H1 (cell line): ENCODE data around the gene ATE1. TPM values are rescaled to one million over a fixed set of nuclear protein-coding genes. Genes with fewer than 3 reads are reported as not detected.

ENCODE experiments used
- CTCF ChIA-PET: fragments of 300-600 bp; sonication (Branson Sonifier 250); formaldehyde crosslinking; loops from one replicate; lab custom pipeline; 2021; ENCODE audit not compliant: partially characterized antibody; lab: Charles Lee
- POLR2A ChIA-PET: fragments of 300-600 bp; sonication (Branson Sonifier 250); formaldehyde crosslinking; loops from one replicate; lab custom pipeline; 2021; ENCODE audit warnings: inconsistent platforms; ENCODE audit not compliant: partially characterized antibody; lab: Charles Lee
- DNase-seq, 2 experiments: peaks; one replicate each; pipeline versions ENCODE4 v3.0.0 to v3.0.0-alpha.2; 2010 to 2022; ENCODE audit warnings: low spot score in 2 of 2, low read depth in 1 of 2, mixed read lengths in 1 of 2
- FAIRE-seq: peaks from 2 replicates; lab custom pipeline; 2011; peaks lifted over from hg19 to GRCh38; lab: Jason Lieb, UNC
- H2AFZ ChIP-seq: 2 replicates; pipeline ENCODE4 v1.8.1; 2012; ENCODE audit warnings: low read length, inconsistent platforms
- H2AK5ac ChIP-seq: 2 replicates; pipeline ENCODE4 v1.6.1; 2013; ENCODE audit warnings: low read depth, low read length
- H2BK120ac ChIP-seq: replicated peaks from 2 replicates; pipeline ENCODE3; 2013; ENCODE audit warnings: low read depth, low read length, inconsistent platforms
- H2BK12ac ChIP-seq: 2 replicates; pipeline ENCODE4 v1.6.1; 2013; ENCODE audit warnings: low read depth, low read length
- H2BK15ac ChIP-seq: 2 replicates; pipeline ENCODE4 v1.6.1; 2013; ENCODE audit warnings: low read length
- H2BK20ac ChIP-seq: 2 replicates; pipeline ENCODE4 v1.6.1; 2013; ENCODE audit warnings: low read length
- H2BK5ac ChIP-seq: 2 replicates; pipeline ENCODE4 v1.6.1; 2013; ENCODE audit warnings: low read depth, low read length
- H3K14ac ChIP-seq: 2 replicates; pipeline ENCODE4 v1.6.1; 2013; ENCODE audit warnings: inconsistent platforms; ENCODE audit not compliant: insufficient read length
- H3K18ac ChIP-seq: 2 replicates; pipeline ENCODE4 v1.6.1; 2013; ENCODE audit warnings: low read length; ENCODE audit errors: extremely low read depth
- H3K23ac ChIP-seq: 2 replicates; pipeline ENCODE4 v1.6.1; 2013; ENCODE audit warnings: inconsistent platforms; ENCODE audit not compliant: insufficient read length
- H3K23me2 ChIP-seq: 2 replicates; pipeline ENCODE4 v1.6.1; 2013; ENCODE audit warnings: low read depth, low read length
- H3K27ac ChIP-seq: 2 replicates; pipeline ENCODE4 v1.6.1; 2011; ENCODE audit warnings: low read depth, low read length, inconsistent platforms
- H3K27me3 ChIP-seq, 4 experiments: replicated peaks in 1 of 4; 1 replicate in 1 of 4; 2 replicates in 3 of 4; pipeline versions ENCODE4 v1.6.1 to v1.8.1; 2011 to 2013; ENCODE audit warnings: low read length in 3 of 4, mild to moderate bottlenecking in 3 of 4, inconsistent platforms in 2 of 4, mixed read lengths in 2 of 4, moderate library complexity in 1 of 4; ENCODE audit not compliant: control insufficient read depth in 3 of 4, insufficient read depth in 3 of 4; ENCODE audit errors: extremely low read depth in 1 of 4
- H3K36me3 ChIP-seq, 4 experiments: 2 replicates each; pipeline versions ENCODE4 v1.6.1 to v1.8.1; 2011 to 2013; ENCODE audit warnings: mild to moderate bottlenecking in 4 of 4, low read length in 3 of 4, moderate library complexity in 2 of 4, control low read depth in 1 of 4, inconsistent platforms in 1 of 4; ENCODE audit not compliant: insufficient read depth in 4 of 4, control insufficient read depth in 2 of 4
- H3K4ac ChIP-seq: replicated peaks from 2 replicates; pipeline ENCODE3; 2013; ENCODE audit warnings: low read length, low read depth, mixed read lengths, inconsistent platforms; ENCODE audit not compliant: insufficient read length
- H3K4me1 ChIP-seq, 4 experiments: replicated peaks in 1 of 4; 1 replicate in 1 of 4; 2 replicates in 3 of 4; pipeline versions ENCODE4 v1.6.1 to v1.8.1; 2011 to 2013; ENCODE audit warnings: low read length in 3 of 4, inconsistent platforms in 2 of 4, mixed read lengths in 1 of 4; ENCODE audit not compliant: insufficient read depth in 4 of 4, control insufficient read depth in 3 of 4
- H3K4me2 ChIP-seq, 2 experiments: 2 replicates each; pipeline versions ENCODE4 v1.6.1 to v1.8.1; 2011 to 2013; ENCODE audit warnings: low read depth in 2 of 2, low read length in 2 of 2, control low read depth in 1 of 2, inconsistent platforms in 1 of 2, mild to moderate bottlenecking in 1 of 2; ENCODE audit not compliant: insufficient read depth in 1 of 2
- H3K4me3 ChIP-seq, 4 experiments: fragments of 200-600, 300-600 bp in 1 of 4; sonication (generic), shearing (Covaris generic), sonication (Bioruptor Twin) in 1 of 4; 2 replicates each; pipeline versions ENCODE4 v1.5.1 to v1.8.1; 2011 to 2016; ENCODE audit warnings: low read length in 4 of 4, low read depth in 3 of 4, control low read depth in 2 of 4, inconsistent platforms in 2 of 4, mild to moderate bottlenecking in 2 of 4, mixed read lengths in 1 of 4, moderate library complexity in 1 of 4; ENCODE audit not compliant: insufficient read depth in 2 of 4; ENCODE audit errors: extremely low read depth in 1 of 4
- H3K56ac ChIP-seq: replicated peaks from 2 replicates; pipeline ENCODE3; 2013; ENCODE audit warnings: low read depth, mild to moderate bottlenecking, mixed read lengths, low read length, inconsistent platforms; ENCODE audit not compliant: insufficient read length
- H3K79me1 ChIP-seq: 2 replicates; pipeline ENCODE4 v1.6.1; 2013; ENCODE audit warnings: low read depth, low read length, control low read depth
- H3K79me2 ChIP-seq, 2 experiments: 2 replicates each; pipeline versions ENCODE4 v1.6.1 to v1.8.1; 2012 to 2013; ENCODE audit warnings: low read length in 2 of 2, mild to moderate bottlenecking in 2 of 2, inconsistent platforms in 1 of 2; ENCODE audit not compliant: insufficient read depth in 2 of 2, control insufficient read depth in 1 of 2
- H3K9ac ChIP-seq, 4 experiments: replicated peaks in 1 of 4; 1 replicate in 1 of 4; 2 replicates in 3 of 4; pipeline versions ENCODE4 v1.6.1 to v1.8.1; 2011 to 2013; ENCODE audit warnings: low read depth in 3 of 4, low read length in 3 of 4, control low read depth in 2 of 4, mild to moderate bottlenecking in 2 of 4, moderate library complexity in 2 of 4, inconsistent platforms in 1 of 4; ENCODE audit errors: extremely low read depth in 1 of 4
- H3K9me3 ChIP-seq, 2 experiments: 2 replicates each; pipeline versions ENCODE4 v1.6.1 to v1.8.1; 2012 to 2013; ENCODE audit warnings: mild to moderate bottlenecking in 2 of 2, moderate library complexity in 2 of 2, control low read depth in 1 of 2, inconsistent platforms in 1 of 2, low read depth in 1 of 2, low read length in 1 of 2, mixed read lengths in 1 of 2; ENCODE audit not compliant: insufficient read depth in 2 of 2
- H4K20me1 ChIP-seq, 2 experiments: replicated peaks in 1 of 2; 2 replicates each; pipeline versions ENCODE3 to v1.8.1; 2011 to 2013; ENCODE audit warnings: inconsistent platforms in 2 of 2, low read length in 2 of 2, mild to moderate bottlenecking in 1 of 2; ENCODE audit not compliant: insufficient read depth in 2 of 2, control insufficient read depth in 1 of 2
- H4K5ac ChIP-seq: 2 replicates; pipeline ENCODE4 v1.6.1; 2013; ENCODE audit warnings: low read length, low read depth, mixed read lengths, inconsistent platforms; ENCODE audit not compliant: insufficient read length
- H4K8ac ChIP-seq: 2 replicates; pipeline ENCODE4 v1.8.0; 2013; ENCODE audit warnings: mild to moderate bottlenecking, moderate library complexity, low read length, inconsistent platforms; ENCODE audit not compliant: insufficient read depth; ENCODE audit errors: extremely low read depth
- H4K91ac ChIP-seq: replicated peaks from 2 replicates; pipeline ENCODE3; 2013; ENCODE audit warnings: low read length, mixed read lengths, inconsistent platforms; ENCODE audit not compliant: insufficient read length
- WGBS, 2 experiments: shearing (Covaris generic) in 1 of 2; methylation state at CpG; one replicate each; pipeline versions ENCODE4 v1.1.6 to v1.1.7; 2013 to 2015; ENCODE audit warnings: low lambda C conversion rate in 2 of 2, mixed read lengths in 2 of 2, inconsistent platforms in 1 of 2, low coverage in 1 of 2, missing lambda C conversion rate in 1 of 2; ENCODE audit not compliant: insufficient replicate concordance in 2 of 2, insufficient coverage in 1 of 2, insufficient read length in 1 of 2; ENCODE audit errors: extremely low coverage in 1 of 2, missing lambda C conversion rate in 1 of 2; 5-methylcytosine and 5-hydroxymethylcytosine counted together
- polyA plus RNA-seq, 7 experiments: library from polyadenylated mRNA; depleted of rRNA in 3 of 7; stranded (reverse) in 5 of 7; unstranded in 2 of 7; fragments of >200 nt in 5 of 7; fragments of 200-250 nt in 2 of 7; gene quantifications; 1 replicate in 5 of 7; 2 replicates in 1 of 7; 4 replicates in 1 of 7; pipeline versions ENCODE4 v1.2.1 to v1.2.3, GENCODE V29; 2011 to 2013; ENCODE audit warnings: missing spikeins in 2 of 7, mixed read lengths in 2 of 7
- total RNA-seq: library from RNA; stranded (reverse); fragmentation: NEBNext Ultra II Directional; extraction: Animal tissue kit (Norgen Biotek cat#: 25700); gene quantifications from 2 replicates; pipeline ENCODE4 v1.2.1, GENCODE V29; 2021
- TF ChIP-seq, protein P1 (sequence below): IDR thresholded peaks from 2 replicates; pipeline ENCODE4 v1.6.1; 2012; ENCODE audit warnings: low read length, inconsistent platforms

The ATE1 gene
- total and polyA plus RNA-seq, 2 of the 8 experiments (the other 6 are each of a cell fraction or from before 2014, with no cell fraction given), result 8.8 to 26.9 TPM

DNA sequence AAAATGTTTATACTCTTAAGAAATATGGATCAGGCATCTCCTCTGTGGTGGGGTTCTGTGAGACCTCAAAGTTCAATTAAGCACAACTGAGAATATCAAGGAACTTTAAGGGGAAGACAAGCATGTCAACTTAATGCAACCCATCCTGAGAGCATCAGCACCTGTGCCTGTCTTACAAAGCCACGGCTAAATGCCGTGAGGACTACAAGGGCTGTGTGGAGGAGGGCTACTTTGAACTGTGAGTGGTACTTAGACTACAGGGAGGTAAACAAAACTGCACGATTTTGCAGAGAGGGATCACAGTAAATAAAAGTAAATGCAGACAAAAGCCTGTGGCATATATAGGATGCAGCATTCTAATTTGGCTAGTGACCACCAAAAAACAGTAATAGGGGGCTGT lies 139.1 kb downstream of the ATE1 start:
- H3K18ac ChIP-seq, result no peak overlapping the region
- no peaks in the 10 kb centered on the region for H3K79me1 ChIP-seq
- no peaks in the 10 kb centered on the region for H3K27me3 ChIP-seq
- no peak overlapping the region for H2BK15ac ChIP-seq
- no peaks in the 10 kb centered on the region for H3K36me3 ChIP-seq
- no peak for FAIRE-seq
- H4K91ac ChIP-seq, result no peak overlapping the region
- no peaks in the 10 kb centered on the region for H3K79me2 ChIP-seq
- no peak overlapping the region for H3K14ac ChIP-seq
- no peak overlapping the region for H2BK5ac ChIP-seq
- H3K9ac ChIP-seq, result no peak overlapping the region
- no peak overlapping the region for H2BK120ac ChIP-seq
- POLR2A ChIA-PET, result no interaction called here
- H3K4ac ChIP-seq, result no peak overlapping the region
- no peak overlapping the region for H2AK5ac ChIP-seq
- CTCF ChIA-PET, result interaction anchor here (0.6 to 0.9 kb wide), 2 partner anchors 26 to 306 kb away, joined by 3 read pairs; no protein-coding TSS in a partner anchor
- no peak overlapping the region for H2BK12ac ChIP-seq
- no peaks in the 10 kb centered on the region for H3K23me2 ChIP-seq
- no peak overlapping the region for H3K23ac ChIP-seq
- H2BK20ac ChIP-seq, result no peak overlapping the region
- no peak overlapping the region for H3K4me2 ChIP-seq
- WGBS, 2 experiments, result 88% methylated on average over 3 of the region's 3 CpGs; no CpG with 5 or more reads in 1 of the 2 experiments
- no peak for DNase-seq
- no peaks in the 10 kb centered on the region for H3K9me3 ChIP-seq
- H4K20me1 ChIP-seq, result no peaks in the 10 kb centered on the region
- no peak overlapping the region for H3K56ac ChIP-seq
- H2AFZ ChIP-seq, result no peak overlapping the region
- H3K4me1 ChIP-seq, result no peaks in the 10 kb centered on the region
- no peak overlapping the region for H4K5ac ChIP-seq
- no peak overlapping the region for H3K4me3 ChIP-seq
- no peak overlapping the region for H4K8ac ChIP-seq
- H3K27ac ChIP-seq, result no peak overlapping the region
- TF ChIP-seq, protein P1, sequence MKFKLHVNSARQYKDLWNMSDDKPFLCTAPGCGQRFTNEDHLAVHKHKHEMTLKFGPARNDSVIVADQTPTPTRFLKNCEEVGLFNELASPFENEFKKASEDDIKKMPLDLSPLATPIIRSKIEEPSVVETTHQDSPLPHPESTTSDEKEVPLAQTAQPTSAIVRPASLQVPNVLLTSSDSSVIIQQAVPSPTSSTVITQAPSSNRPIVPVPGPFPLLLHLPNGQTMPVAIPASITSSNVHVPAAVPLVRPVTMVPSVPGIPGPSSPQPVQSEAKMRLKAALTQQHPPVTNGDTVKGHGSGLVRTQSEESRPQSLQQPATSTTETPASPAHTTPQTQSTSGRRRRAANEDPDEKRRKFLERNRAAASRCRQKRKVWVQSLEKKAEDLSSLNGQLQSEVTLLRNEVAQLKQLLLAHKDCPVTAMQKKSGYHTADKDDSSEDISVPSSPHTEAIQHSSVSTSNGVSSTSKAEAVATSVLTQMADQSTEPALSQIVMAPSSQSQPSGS, result no peak
